CD4-positive, alpha-beta T cell treated with Interleukin-15 for 1 hour (primary cell): ENCODE data around the gene ATP5ME.
"Not testable (repeated sequence)": the region's sequence is repeated elsewhere in the genome, so short reads cannot be mapped to it uniquely, and the experiment has no call there.

Experiments
- DNase-seq: peaks from one replicate; pipeline ENCODE4 v3.0.0-alpha.2; 2020

The ATP5ME gene

DNA sequence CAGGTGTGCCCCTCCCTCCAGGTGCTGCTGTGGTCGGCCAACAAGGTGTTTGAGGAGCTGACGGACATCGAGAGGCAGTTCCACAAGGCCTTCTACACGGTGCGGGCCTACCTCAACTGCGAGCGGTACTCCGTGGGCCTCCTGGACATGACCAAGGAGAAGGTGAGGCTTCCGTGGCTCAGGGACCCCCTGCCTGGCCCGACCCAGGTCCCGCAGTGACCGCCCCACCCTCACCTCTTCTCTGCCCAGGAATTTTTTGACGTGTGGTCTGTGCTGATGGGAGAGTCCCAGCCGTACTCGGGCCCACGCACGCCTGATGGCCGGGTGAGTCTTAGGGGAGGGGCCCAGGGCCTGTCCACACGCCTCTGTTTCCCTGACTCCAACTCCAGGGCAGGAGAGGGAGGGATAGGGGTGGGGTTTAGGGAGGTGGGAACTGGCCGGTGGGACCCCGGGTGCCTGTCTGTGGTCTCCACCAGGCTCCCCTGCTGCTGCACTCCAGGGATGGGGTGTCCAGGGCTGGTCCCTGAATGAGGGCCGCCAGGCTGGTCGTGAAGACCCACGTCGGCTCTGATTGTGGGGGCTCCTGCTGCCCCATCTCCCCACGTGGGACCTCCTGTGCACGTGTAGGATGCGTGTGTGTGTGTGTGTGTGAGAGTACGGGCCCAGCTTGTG is 20.1 kb downstream of the ATP5ME start:
- DNase-seq: no peak

DNA sequence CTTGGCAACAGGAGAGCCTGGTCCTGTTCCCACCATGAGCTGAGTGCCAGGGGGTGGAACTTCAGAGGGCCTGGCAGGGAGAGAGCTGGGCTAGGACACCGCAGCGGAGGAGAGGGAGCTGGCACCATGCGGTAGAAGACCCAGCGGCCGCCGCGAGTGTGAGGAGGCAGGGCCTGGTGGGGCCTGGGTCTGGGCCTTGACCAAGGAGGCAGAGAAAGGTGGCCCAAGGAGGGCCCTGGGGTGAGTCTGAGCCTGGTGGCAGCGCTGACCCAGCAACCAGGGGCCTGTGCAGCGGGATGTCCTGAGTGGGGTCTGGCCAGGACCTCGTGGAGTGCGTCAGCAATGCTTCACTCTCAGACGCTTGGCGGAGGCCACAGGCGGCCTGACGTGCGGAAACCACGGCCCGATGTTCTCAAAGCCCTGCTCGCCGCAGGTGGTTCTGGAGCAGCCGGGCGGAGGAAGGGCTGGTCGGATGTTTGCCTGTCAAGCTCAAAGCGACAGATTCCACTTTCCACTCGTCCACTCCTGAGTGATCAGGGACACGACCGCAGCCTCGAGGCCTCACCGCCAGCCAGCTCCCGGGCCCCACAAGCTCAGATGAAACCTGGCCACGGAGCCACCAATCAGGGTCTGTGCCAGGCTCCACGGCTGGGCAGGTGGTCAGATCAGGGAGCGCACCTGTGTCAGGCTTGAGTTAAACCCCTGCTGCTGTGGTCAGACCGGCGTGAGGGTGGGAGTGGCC is 20.8 kb downstream of the ATP5ME start:
- DNase-seq: no peak

DNA sequence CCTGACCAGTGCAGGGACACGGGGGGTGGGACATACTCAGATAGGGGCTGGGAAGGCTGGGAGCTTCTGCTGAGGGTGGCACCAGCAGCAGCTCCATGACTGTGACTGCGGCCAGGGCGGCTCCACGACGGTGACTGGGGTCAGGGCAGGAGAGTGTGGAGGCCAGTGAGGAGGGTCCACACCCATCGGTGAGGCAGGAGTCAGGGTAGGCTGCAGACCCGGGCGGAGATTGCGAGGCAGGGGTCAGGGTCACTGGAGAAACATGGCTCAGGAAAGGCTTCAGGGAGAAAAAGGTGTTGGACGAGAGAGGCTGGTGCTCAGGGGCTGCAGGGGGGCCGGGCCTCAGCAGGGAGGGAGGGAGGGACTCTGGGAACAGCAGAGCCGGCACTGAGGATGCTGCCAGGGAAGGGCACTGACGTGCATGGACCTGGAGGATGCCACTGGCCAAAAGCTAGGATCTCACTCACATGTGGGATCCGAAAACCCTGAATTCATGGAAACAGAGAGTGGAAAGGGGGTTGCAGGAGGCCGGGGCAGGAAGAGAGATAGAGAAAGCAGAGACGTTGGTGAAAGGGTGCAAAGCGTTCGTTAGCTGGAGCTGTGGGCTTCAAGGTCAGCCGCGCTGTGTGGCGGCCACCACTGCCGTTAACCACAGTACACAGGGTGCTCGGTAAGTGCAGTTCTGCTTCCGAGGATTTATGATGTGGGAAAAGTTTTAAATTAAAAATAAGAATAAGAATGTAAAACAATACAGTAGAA is 22.0 kb downstream of the ATP5ME start:
- no peak for DNase-seq

DNA sequence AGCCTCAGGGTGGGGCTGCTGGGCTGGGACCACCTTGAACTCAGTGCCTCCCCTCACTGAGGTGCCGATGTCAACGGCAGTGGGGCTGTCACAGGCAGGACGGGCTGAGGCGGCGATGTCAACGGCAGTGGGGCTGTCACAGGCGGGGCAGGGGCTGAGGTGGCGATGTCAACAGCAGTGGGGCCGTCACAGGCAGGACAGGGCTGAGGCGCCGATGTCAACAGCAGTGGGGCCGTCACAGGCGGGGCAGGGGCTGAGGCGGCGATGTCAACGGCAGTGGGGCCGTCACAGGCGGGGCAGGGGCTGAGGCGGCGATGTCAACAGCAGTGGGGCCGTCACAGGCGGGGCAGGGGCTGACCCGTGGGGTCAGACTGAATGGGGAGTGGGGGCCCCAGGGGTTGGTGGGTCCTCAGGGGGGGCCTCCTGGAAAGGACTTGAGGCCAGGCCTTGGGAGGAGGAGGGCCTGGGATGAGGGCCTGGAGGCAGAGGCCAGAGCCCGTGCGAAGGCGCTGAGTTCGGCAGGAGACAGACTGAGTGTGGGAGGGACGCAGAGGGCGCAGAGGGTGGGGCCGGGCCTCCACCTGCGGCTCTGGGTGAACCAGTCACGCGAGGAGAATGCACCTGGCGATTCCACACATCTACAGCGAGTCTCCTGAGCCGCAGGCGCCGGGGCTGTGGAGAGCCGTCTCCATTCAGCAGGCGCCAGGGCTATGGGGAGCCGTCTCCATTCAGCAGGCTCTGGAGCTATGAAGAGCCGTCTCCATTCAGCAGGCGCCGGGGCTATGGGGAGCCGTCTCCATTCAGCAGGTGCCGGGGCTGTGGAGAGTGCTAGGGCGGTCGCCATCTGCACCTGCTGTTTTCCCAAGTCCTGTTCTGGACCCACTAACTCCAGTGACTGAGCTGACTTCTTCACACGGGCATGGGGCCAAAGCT is 22.9 kb downstream of the ATP5ME start:
- DNase-seq: no peak

DNA sequence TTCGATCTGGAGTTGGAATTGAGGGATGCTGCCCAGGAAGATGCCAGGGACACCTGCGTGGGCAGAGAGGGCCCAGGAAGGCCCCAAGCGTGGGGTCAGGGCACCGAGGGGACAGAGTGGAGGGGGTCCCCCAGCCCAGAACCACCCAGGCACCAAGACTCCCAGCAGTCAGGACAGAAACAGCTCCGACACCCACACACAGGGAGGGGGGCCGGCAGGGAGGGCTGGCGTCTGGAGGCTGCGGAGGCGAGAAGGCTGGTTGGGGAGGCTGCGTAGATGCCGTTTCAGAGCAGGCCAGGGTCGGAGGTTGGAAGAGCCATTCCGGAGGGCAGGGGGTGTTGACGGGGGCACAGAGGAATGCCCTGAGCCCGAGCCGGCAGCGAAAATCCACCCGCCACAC is 23.6 kb downstream of the ATP5ME start:
- DNase-seq: no peak

DNA sequence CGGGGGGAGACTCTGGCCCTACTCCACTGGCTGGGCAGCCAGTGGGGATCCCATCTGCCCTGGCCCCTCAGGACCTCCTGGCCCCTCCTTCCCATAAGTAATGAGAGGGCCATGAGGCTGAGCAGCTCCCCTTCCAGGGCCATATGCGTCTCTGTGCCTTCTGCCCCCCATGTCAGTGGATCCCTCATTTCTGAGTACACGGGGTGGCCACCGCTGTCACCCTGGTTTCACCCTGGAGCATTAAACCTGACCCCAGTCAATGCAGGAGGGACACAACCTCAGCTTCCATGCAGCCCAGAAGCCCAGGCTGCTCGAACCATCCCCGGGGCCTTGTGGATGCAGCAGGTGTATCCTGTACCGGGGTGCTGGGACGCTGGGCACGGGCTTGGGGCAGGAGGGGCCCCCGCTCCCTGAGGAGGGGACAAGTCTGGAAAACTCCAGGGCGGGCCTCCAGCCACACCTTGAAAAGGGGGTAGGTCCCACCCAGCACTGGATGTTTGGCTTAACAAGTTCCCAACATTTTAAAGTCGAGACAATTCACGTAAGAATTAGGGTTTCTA is 24.2 kb downstream of the ATP5ME start:
- no peak for DNase-seq

DNA sequence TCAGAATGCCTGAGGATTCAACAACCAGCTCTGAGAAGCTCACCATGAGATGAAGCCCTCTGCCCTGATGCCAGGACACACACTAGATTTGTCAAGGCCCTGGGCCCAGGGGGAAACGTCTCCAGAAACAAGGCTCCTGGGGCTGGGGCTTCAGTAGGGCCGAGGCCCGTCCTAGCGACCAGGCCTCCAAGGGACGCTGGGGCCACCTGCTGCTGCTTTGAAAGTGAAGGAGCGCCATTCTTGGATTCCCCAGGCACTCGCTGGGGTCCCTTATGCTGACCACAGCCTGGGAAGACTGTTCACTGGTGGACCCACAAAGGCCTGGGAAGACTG is 24.8 kb downstream of the ATP5ME start:
- no peak for DNase-seq

DNA sequence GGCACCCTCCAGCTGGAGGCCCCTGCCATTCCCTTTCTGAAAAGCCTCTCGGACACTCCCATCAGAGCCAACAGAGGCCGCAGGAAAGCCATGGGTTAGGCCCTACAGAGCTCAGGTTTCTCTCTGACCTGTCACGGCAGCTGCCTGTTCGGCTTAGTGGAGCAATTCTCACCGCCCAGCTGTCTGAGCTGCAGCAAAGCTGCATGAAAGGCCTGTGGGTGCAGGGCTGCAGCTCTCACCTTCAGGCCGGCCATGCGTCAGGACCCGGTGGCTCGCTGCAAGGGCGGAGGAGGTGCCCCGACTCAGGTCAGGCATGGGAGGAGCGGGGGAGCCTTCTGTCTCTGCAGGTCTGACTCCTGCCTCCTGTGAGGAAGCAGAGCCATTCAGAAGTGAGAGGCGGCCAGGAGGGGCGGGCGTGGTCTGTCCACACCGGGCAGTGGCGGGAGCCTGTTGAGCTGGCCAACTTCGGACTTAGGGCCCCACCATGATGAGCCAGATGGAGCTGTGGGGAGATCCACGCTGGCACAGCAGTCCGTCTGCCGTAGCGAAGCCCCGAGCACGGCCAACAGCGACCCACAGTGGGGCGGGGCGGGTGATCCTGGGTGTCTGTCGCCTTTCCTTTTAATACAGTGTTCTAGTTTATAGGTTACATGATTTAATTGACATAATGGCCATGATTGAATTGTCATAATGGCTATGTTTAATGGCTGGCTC is 25.3 kb downstream of the ATP5ME start:
- DNase-seq: no peak

DNA sequence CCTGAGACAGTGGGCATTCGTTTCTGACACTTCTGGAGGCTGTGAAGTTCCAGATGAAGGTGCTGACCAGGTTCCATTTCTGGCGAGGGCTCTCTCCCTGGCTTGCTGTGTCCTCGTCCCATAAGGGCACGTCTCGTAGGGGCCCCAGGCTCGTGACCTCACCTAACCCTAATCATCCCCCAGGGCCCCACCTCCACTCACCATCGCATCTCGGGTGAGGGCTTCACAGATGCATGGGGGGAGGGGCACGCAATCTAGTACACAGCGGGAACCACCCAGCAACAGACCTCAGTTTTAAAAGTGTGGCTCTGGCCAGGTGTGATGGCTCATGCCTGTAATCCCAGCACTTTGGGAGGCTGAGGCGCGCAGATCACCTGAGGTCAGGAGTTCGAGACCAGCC is 26.6 kb downstream of the ATP5ME start:
- no peak for DNase-seq

DNA sequence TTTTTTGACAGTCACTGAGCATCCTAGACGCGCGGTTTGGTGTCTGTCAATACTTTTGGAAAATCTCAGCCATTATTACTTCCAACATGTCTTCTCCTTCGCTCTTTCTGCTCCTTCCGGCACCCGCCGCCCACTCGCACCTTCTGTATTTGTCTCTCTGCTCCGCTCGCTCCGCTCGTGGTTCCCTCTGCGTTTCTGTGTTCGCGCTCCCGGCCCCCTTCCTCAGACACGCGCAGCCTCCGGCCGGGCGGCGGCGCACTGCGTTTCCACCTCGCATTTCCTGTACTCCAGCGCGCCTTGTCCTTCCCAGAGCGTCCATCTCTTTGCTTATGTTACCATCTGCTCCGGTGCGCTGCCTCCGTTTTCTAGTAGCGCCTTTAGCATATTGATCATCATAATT is 27.6 kb downstream of the ATP5ME start:
- DNase-seq: no peak

DNA sequence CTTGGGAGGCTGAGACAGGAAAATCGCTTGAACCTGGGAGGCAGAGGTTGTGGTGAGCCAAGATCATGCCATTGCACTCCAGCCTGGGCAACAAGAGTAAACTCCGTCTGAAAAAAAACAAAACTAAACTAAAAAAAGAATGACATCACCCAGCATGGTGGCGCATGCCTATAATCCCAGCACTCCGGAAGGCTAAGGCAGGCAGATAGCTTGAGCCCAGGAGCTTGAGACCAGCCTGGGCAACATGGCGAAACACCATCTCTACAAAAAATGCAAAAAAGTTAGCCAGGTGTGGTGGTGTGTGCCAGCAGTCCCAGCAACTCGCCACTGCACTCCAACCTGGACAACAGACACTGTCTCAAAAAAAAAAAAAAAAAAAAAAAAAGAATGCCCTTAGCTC is 31.7 kb downstream of the ATP5ME start:
- DNase-seq: not testable (repeated sequence)

DNA sequence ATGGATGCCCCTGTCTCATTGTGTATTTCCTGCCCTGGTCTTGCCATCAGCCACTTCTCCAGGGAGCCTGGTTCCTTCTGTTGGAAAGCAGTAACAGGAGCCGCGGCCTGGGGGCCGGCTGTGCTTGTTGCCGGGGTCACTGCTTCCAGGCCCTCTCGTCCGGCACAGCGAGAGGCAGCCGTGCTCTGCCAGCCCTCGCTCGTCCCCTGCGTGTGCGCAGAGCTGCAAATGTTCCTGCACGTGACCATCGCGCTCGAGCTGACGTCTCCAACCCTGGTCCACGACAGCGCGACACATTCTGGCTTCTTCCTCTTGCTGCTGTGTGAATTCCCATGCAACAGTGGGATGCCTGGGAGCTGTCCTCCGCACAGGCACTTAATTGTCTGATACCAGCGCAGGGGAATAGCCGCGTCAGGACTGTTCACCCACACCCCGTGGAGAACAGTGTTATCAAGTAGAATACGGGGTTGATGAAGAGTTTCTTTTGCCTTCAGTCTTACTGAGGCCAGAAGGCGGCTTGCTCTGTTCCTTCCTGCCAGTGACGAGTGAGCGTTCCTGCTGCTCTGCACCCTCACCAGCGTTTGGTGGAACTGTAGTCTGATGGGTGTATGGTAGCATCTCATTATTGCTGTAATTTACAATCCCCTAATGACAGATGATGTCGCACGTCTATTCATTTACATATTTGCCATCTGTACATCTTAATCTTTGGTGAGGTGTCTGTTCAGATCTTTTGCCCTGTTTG is 36.4 kb downstream of the ATP5ME start:
- no peak for DNase-seq

DNA sequence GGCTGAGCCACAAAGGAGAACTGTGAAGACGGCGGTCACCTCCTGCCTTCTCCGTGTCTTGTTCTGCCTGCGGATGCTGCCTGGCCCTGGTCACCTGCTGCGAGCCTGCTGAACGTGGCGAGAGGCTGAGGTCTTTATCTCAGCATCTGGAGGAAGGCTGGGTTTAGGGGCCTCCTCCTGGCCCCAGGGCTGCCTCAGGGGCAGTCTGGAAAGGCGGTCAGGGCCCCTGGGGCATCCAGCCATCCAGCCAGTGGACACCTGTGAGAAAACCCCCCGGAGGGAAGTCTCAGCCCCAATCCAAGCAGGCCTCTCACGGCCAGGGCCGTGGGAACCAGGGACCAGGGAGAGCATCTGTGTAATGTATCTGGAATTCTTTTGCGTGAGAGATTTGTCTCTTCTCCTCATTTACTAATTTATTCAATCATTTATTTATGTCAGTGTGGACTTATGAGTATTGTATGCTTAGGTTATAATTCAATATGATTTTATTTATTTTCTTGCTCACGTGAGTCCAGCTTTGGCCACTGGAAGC is 37.4 kb downstream of the ATP5ME start:
- no peak for DNase-seq

DNA sequence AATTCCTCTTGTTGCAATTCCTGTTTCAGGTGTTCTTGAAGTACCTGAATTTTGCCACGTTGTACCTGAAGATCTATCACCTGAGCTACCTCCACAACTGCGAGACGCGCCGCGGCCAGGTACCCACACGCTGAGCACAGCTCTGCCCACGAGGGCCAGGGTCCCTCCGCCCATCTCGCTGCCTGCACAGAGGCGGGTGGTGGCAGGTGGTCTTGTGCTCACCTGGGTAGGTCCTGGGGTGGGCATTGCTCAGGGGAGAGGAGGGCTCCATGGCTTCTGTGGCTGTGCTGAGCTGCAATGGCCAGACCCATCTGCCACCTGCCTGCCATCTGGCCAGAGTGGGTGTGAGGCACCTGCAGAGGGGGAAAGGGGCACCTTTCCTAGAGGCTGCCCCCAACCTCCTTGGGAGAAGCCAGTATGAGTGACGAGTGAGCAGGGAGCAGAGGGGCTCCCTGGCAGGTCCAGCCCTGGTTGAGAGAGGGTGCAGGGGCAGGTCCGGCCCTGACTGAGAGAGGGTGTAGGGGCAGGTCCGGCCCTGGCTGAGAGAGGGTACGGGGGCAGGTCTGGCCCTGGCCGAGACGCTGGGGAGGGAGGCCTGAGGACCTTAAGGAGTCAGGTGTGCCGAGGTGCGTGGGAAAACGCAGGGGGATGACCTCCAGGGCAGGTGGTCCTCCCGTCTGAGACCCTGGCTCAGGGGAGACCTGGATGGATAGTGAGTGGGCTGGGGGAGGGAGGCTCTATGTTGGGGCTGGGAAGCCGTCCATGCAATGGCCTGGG is 38.0 kb downstream of the ATP5ME start:
- DNase-seq: no peak

DNA sequence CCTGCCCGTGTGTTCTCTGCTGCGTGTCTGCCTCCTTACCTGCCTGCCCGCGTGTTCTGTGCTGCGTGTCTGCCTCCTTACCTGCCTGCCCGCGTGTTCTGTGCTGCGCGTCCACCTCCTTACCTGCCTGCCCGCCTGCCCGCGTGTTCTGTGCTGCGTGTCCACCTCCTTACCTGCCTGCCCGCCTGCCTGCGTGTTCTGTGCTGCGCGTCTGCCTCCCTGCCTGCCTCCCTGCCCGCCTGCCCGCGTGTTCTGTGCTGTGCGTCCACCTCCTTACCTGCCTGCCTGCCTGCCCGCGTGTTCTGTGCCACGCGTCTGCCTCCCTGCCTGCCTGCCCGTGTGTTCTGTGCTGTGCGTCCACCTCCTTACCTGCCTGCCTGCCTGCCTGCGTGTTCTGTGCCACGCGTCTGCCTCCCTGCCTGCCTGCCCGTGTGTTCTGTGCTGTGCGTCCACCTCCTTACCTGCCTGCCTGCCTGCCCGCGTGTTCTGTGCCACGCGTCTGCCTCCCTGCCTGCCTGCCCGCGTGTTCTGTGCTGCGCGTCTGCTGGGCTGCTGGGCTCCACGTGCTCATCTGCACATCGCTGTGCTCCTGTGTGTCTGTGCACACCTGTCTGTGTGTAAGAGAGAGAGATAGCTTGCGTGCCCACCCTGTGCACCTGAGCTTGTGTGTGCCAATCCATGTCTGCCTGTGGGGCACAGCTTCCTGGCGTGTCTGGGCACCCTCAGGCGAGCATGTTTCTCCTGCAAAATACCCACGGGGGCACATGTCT is 38.8 kb downstream of the ATP5ME start:
- not testable (repeated sequence) for DNase-seq

DNA sequence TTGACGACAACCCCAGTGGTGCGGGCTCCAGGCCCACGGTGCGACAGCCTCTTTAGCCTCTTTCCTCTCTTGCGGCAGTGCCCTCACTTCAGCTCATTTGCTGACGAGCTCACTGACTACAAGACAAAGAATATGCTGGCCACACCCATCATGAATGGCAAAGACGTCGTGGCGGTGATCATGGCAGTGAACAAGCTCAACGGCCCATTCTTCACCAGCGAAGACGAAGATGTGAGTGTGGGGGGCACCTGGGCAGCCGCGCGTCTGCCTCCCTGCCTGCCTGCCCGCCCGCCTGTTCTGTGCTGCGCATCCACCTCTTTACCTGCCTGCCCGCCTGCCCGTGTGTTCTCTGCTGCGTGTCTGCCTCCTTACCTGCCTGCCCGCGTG is 39.5 kb downstream of the ATP5ME start:
- DNase-seq: no peak

DNA sequence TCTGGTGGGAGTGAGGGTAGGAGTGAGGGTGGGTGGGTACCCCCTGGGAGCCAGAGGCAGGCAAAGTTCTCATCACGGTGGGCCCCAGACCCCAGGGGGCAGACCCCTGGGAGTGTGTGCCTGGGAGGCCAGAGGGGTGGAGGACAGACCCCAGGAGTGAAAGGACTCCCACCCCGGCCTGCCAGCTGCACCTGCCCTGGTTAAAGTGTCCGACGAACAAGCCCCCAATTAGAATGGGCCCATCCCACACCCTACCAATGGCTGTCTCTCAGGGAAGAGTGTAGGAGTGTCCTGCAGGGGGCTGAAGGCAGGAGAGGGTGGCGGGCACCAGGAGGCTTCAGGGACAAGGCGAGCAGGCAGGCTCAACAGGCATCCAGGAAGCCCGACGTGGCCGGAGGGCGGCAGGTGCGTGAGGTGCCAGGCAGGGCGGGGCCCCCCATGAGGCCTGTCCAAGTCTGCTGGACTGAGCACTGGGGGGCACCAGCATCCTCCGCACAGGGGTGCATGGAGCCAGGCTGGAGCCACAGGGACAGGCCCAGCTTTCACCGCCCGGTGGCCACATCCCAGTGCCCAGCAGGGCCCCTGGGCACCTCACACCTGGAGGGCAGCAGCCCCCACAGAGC is 40.0 kb downstream of the ATP5ME start:
- DNase-seq: no peak

DNA sequence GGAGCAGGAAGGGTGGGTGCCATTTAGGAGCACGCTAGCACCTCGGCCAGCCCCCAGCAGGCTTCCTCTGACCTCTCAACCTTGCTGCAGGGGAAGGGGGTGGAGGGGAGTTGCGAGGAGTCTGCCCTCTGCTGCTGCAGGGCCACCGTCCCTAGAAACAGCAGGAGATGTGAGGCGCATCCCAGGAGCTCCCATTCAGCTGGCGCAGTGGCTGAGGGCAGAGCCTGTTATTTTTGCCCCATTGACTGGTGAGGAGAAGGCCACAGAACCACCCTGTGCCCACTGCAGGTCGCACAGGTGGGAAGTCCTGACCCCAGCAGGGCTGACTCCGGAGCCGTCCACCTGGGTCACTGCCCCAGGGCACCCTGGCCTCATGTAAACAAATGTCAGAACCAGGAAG is 40.7 kb downstream of the ATP5ME start:
- DNase-seq: no peak

DNA sequence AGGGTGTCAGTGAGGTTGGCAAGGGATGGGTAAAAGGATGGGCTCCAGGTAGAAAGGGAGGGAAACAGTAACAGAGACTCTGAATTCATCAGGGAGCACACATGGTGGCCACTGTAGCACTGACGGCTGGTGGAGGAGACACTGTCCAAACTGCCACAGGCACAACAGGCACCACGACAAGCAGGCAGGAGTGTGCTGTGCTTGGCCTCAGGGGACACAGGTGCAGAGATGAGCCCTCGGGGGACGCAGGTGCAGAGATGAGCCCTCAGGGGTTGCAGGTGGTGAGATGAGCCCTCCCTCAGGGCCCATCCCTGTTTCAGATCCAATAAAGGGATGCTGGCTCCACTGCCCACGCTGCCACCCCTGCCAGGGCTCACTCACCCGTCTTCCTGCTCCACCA is 41.1 kb downstream of the ATP5ME start:
- DNase-seq: no peak
